ENCODE data around the gene FMO2.

- TF ChIP-seq CTCF (IDR thresholded peaks at IDR 0.05) (no peak), POLR2A (IDR thresholded peaks at IDR 0.05) (no peak), POLR2AphosphoS5 (IDR thresholded peaks at IDR 0.05; ENCODE audit: insufficient read depth in 1 of 2, low read depth in 1 of 2) (no peak)
Observed at GRCh38 chr1:171212607-171213351, 27.7 kb downstream of the FMO2 start.

All from vagina (tissue), 2 donors.